Measurements from ENCODE around the gene ANO1. TPM values are rescaled to one million over a fixed set of nuclear protein-coding genes. Genes with fewer than 3 reads are reported as not detected.

Gene ANO1
- polyA plus RNA-seq, 1 of the 3 experiments (the other 2 are of a cell fraction) = not detected

DNA sequence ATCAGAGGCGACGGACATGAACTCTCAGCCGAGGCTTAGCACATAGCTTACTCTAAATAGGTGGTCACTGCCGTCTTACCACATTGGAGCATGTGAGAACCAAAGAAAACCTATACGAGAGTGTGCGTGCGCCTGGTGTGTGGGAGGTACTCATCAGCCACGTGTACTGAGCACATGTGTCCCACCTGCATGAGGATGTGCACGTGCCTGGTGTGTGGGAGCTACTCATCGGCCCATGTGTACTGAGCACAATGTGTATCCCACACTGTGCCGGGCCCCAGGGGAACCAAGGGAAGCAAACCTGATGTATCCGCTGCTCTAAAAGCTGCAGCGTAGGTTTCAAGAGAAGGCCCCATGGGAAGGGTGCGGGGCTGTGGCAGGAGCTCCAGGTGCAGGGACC, 56.4 kb downstream of the ANO1 start:
- POLR2A ChIA-PET = no interaction called here
- Histone ChIP-seq H3K27ac (ENCODE audit: low read depth in 2 of 2, low read length in 1 of 2) (no peak overlapping the region), H3K27me3 (ENCODE audit: insufficient read depth) (no peaks in the 10 kb centered on the region), H3K79me2 (ENCODE audit: insufficient read depth) (no peaks in the 10 kb centered on the region), H3K4me3 (ENCODE audit: low read depth in 2 of 2, low read length in 1 of 2) (no peak overlapping the region), H2AFZ (ENCODE audit: low read depth) (no peak overlapping the region), H3K9me2 (no peaks in the 10 kb centered on the region), H3K9ac (no peak overlapping the region), H3F3A (replicated peaks; ENCODE audit: insufficient read depth) (no peaks in the 10 kb centered on the region), H3K4me1 (ENCODE audit: control insufficient read depth in 1 of 2, insufficient read depth in 2 of 2, low read depth in 1 of 2, low read length in 1 of 2) (no peaks in the 10 kb centered on the region), H3K9me3 (no peaks in the 10 kb centered on the region), H3K36me3 (replicated peaks in 1 of 2; ENCODE audit: control insufficient read depth in 1 of 2, insufficient read depth in 2 of 2, low read length in 1 of 2) (no peaks in the 10 kb centered on the region), H4K20me1 (ENCODE audit: insufficient read depth) (no peaks in the 10 kb centered on the region), H3K4me2 (no peak overlapping the region)
- CTCF ChIA-PET = interaction anchor here (0.9 kb wide), 2 partner anchors 57 to 220 kb away, joined by 3 read pairs; no protein-coding TSS in a partner anchor
- DNase-seq = no peak
- no peak for TF ChIP-seq ELF1 (IDR thresholded peaks at IDR 0.05)
- TF ChIP-seq, protein P1, sequence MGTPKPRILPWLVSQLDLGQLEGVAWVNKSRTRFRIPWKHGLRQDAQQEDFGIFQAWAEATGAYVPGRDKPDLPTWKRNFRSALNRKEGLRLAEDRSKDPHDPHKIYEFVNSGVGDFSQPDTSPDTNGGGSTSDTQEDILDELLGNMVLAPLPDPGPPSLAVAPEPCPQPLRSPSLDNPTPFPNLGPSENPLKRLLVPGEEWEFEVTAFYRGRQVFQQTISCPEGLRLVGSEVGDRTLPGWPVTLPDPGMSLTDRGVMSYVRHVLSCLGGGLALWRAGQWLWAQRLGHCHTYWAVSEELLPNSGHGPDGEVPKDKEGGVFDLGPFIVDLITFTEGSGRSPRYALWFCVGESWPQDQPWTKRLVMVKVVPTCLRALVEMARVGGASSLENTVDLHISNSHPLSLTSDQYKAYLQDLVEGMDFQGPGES (IDR thresholded peaks at IDR 0.05; ENCODE audit: low read depth, low read length) = no peak
- no peak for TF ChIP-seq MEF2A (IDR thresholded peaks at IDR 0.05; ENCODE audit: borderline replicate concordance, low read depth)
- TF ChIP-seq, protein P2, sequence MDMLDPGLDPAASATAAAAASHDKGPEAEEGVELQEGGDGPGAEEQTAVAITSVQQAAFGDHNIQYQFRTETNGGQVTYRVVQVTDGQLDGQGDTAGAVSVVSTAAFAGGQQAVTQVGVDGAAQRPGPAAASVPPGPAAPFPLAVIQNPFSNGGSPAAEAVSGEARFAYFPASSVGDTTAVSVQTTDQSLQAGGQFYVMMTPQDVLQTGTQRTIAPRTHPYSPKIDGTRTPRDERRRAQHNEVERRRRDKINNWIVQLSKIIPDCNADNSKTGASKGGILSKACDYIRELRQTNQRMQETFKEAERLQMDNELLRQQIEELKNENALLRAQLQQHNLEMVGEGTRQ (IDR thresholded peaks at IDR 0.05; ENCODE audit: borderline replicate concordance, low read depth, low read length) = no peak
- no peak for TF ChIP-seq CHD2 (IDR thresholded peaks at IDR 0.05; ENCODE audit: low read length, partially characterized antibody)
- TF ChIP-seq, protein P3, sequence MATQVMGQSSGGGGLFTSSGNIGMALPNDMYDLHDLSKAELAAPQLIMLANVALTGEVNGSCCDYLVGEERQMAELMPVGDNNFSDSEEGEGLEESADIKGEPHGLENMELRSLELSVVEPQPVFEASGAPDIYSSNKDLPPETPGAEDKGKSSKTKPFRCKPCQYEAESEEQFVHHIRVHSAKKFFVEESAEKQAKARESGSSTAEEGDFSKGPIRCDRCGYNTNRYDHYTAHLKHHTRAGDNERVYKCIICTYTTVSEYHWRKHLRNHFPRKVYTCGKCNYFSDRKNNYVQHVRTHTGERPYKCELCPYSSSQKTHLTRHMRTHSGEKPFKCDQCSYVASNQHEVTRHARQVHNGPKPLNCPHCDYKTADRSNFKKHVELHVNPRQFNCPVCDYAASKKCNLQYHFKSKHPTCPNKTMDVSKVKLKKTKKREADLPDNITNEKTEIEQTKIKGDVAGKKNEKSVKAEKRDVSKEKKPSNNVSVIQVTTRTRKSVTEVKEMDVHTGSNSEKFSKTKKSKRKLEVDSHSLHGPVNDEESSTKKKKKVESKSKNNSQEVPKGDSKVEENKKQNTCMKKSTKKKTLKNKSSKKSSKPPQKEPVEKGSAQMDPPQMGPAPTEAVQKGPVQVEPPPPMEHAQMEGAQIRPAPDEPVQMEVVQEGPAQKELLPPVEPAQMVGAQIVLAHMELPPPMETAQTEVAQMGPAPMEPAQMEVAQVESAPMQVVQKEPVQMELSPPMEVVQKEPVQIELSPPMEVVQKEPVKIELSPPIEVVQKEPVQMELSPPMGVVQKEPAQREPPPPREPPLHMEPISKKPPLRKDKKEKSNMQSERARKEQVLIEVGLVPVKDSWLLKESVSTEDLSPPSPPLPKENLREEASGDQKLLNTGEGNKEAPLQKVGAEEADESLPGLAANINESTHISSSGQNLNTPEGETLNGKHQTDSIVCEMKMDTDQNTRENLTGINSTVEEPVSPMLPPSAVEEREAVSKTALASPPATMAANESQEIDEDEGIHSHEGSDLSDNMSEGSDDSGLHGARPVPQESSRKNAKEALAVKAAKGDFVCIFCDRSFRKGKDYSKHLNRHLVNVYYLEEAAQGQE (IDR thresholded peaks at IDR 0.05; ENCODE audit: low read depth, low read length) = no peak
- TF ChIP-seq FOSL2 (IDR thresholded peaks at IDR 0.05; ENCODE audit: borderline replicate concordance, low read depth) = no peak
- TF ChIP-seq, protein P4, sequence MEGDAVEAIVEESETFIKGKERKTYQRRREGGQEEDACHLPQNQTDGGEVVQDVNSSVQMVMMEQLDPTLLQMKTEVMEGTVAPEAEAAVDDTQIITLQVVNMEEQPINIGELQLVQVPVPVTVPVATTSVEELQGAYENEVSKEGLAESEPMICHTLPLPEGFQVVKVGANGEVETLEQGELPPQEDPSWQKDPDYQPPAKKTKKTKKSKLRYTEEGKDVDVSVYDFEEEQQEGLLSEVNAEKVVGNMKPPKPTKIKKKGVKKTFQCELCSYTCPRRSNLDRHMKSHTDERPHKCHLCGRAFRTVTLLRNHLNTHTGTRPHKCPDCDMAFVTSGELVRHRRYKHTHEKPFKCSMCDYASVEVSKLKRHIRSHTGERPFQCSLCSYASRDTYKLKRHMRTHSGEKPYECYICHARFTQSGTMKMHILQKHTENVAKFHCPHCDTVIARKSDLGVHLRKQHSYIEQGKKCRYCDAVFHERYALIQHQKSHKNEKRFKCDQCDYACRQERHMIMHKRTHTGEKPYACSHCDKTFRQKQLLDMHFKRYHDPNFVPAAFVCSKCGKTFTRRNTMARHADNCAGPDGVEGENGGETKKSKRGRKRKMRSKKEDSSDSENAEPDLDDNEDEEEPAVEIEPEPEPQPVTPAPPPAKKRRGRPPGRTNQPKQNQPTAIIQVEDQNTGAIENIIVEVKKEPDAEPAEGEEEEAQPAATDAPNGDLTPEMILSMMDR (IDR thresholded peaks at IDR 0.05) = no peak
- no peak for TF ChIP-seq RXRA (IDR thresholded peaks at IDR 0.05; ENCODE audit: borderline replicate concordance, low read depth)
- TF ChIP-seq GABPA (IDR thresholded peaks at IDR 0.05; ENCODE audit: low read depth) = no peak
- TF ChIP-seq FOXM1 (IDR thresholded peaks at IDR 0.05; ENCODE audit: low read depth) = no peak
- TF ChIP-seq YY1 (IDR thresholded peaks at IDR 0.05; ENCODE audit: low read depth) = no peak
- TF ChIP-seq, protein P5, sequence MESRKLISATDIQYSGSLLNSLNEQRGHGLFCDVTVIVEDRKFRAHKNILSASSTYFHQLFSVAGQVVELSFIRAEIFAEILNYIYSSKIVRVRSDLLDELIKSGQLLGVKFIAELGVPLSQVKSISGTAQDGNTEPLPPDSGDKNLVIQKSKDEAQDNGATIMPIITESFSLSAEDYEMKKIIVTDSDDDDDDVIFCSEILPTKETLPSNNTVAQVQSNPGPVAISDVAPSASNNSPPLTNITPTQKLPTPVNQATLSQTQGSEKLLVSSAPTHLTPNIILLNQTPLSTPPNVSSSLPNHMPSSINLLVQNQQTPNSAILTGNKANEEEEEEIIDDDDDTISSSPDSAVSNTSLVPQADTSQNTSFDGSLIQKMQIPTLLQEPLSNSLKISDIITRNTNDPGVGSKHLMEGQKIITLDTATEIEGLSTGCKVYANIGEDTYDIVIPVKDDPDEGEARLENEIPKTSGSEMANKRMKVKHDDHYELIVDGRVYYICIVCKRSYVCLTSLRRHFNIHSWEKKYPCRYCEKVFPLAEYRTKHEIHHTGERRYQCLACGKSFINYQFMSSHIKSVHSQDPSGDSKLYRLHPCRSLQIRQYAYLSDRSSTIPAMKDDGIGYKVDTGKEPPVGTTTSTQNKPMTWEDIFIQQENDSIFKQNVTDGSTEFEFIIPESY (IDR thresholded peaks at IDR 0.05; ENCODE audit: borderline replicate concordance, low read depth) = no peak
- TF ChIP-seq RAD21 (IDR thresholded peaks at IDR 0.05; ENCODE audit: low read length) = no peak
- TF ChIP-seq EZH2phosphoT487 (IDR thresholded peaks at IDR 0.05; ENCODE audit: borderline replicate concordance, low read depth) = no peak
- no peak for TF ChIP-seq SMC3 (IDR thresholded peaks at IDR 0.05; ENCODE audit: low read depth, low read length)
- TF ChIP-seq RCOR1 (IDR thresholded peaks at IDR 0.05; ENCODE audit: low read length) = no peak
- no peak for TF ChIP-seq POLR2AphosphoS5 (IDR thresholded peaks at IDR 0.05; ENCODE audit: low read depth, low read length)
- no peak for TF ChIP-seq TEAD4 (IDR thresholded peaks at IDR 0.05; ENCODE audit: borderline replicate concordance, insufficient read depth)
- no peak for TF ChIP-seq TAF1 (IDR thresholded peaks at IDR 0.05; ENCODE audit: borderline replicate concordance, low read depth, low read length)
- 61% methylated on average over 13 of the region's 14 CpGs for WGBS (ENCODE audit: low lambda C conversion rate)
